ENCODE data around the gene FBXL13. TPM values are rescaled to one million over a fixed set of nuclear protein-coding genes. Genes with fewer than 3 reads are reported as not detected.
"Not testable (repeated sequence)": the region's sequence is repeated elsewhere in the genome, so short reads cannot be mapped to it uniquely, and the experiment has no call there.

The FBXL13 gene
- total and polyA plus RNA-seq, 7 experiments from 2014 or later = 0.44 to 1.9 (median 1.1) TPM; not detected in 1

- Histone ChIP-seq H3K9me3 (ENCODE audit: control insufficient read depth in 2 of 3, low read length in 3 of 3) (no peaks in the 10 kb centered on the region), H3K4me1 (ENCODE audit: control insufficient read depth in 2 of 2, insufficient read depth in 2 of 2, low read length in 2 of 2) (no peaks in the 10 kb centered on the region), H3K27me3 (ENCODE audit: control insufficient read depth in 2 of 2, insufficient read depth in 2 of 2, low read length in 2 of 2) (no peaks in the 10 kb centered on the region), H3K27ac (ENCODE audit: low read depth, low read length) (no peak overlapping the region), H3K36me3 (ENCODE audit: control insufficient read depth in 2 of 3, insufficient read depth in 3 of 3, low read length in 3 of 3) (peaks cover 0 to 19% (median 0%) of the 10 kb centered on the region in 3 experiments), H3K4me3 (ENCODE audit: low read length) (no peak overlapping the region)
- Mint-ChIP-seq H3K27ac (peak overlapping the region in 3 of 9 donors; percentile 32 to 63 (median 51)), H3K4me1 (peaks cover 0 to 4% (median 0%) of the 10 kb centered on the region in 7 donors), H3K27me3 (no peaks in the 10 kb centered on the region), H3K36me3 (peaks cover 4 to 36% (median 18%) of the 10 kb centered on the region in 5 donors), H3K4me3 (no peak overlapping the region), H3K9me3 (peaks cover 0 to 2% (median 0%) of the 10 kb centered on the region in 11 donors)
- ATAC-seq (no peak), DNase-seq (no peak)
- CTCF ChIA-PET = interaction anchor here (1.0 kb wide), 1 partner anchor 14 kb away, joined by 3 read pairs; no protein-coding TSS in a partner anchor
- POLR2A ChIA-PET = no interaction called here
- intact Hi-C loops (cut with micrococcal nuclease) = no loop called here
Measured at GRCh38 chr7:103101543-103101942, 26.9 kb upstream of the FBXL13 start.

GRCh38 chr7:103100348-103100747, 25.8 kb upstream of the FBXL13 start:
- CTCF ChIA-PET = no interaction called here

DNA sequence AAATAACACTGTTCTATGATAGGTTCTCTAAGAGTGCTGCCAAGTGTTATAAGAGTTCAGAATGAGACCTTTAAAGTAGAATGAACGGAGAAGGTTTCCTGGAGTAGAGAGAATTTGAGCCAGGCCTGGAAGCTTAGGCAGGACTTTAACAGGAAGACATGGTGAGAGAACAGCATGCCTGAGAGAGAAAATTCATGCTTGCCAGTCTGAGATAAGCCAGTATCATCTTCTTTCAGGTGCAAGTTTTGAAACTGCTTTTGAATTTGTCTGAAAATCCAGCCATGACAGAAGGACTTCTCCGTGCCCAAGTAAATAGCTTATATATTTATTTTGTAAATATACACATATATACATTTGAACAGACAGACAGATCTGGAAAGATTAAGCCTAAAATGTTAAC, 22.4 kb upstream of the FBXL13 start:
- peaks cover 0 to 3% (median 0%) of the 10 kb centered on the region in 11 donors for H3K9me3 Mint-ChIP-seq
- Histone ChIP-seq H3K4me3 (ENCODE audit: low read length) (no peak overlapping the region), H3K9me3 (ENCODE audit: control insufficient read depth in 2 of 3, low read length in 3 of 3) (no peaks in the 10 kb centered on the region), H3K27ac (ENCODE audit: low read depth, low read length) (no peak overlapping the region), H3K36me3 (ENCODE audit: control insufficient read depth in 2 of 3, insufficient read depth in 3 of 3, low read length in 3 of 3) (peaks cover 0 to 24% (median 0%) of the 10 kb centered on the region in 3 experiments), H3K4me1 (ENCODE audit: control insufficient read depth in 2 of 2, insufficient read depth in 2 of 2, low read length in 2 of 2) (no peaks in the 10 kb centered on the region), H3K27me3 (ENCODE audit: control insufficient read depth in 2 of 2, insufficient read depth in 2 of 2, low read length in 2 of 2) (no peaks in the 10 kb centered on the region)
- H3K36me3 Mint-ChIP-seq = peaks cover 4 to 45% (median 25%) of the 10 kb centered on the region in 5 donors
- CTCF ChIA-PET = interaction anchor here (0.5 kb wide), 1 partner anchor 12 kb away, joined by 4 read pairs; no protein-coding TSS in a partner anchor
- POLR2A ChIA-PET = no interaction called here
- intact Hi-C loops (cut with micrococcal nuclease) = no loop called here
- ATAC-seq (no peak), DNase-seq (no peak)
- H3K27ac Mint-ChIP-seq = no peak overlapping the region
- no peak overlapping the region for H3K4me3 Mint-ChIP-seq
- no peaks in the 10 kb centered on the region for H3K27me3 Mint-ChIP-seq
- no peaks in the 10 kb centered on the region for H3K4me1 Mint-ChIP-seq

More at GRCh38 chr7:103100348-103100747, 25.8 kb upstream of the FBXL13 start:
- Mint-ChIP-seq H3K4me3 (no peak overlapping the region), H3K9me3 (peaks cover 0 to 3% (median 0%) of the 10 kb centered on the region in 11 donors), H3K36me3 (peaks cover 4 to 39% (median 22%) of the 10 kb centered on the region in 5 donors), H3K27ac (peak overlapping the region in 3 of 9 donors; percentile 14 to 64 (median 63)), H3K27me3 (no peaks in the 10 kb centered on the region), H3K4me1 (peaks cover 0 to 4% (median 0%) of the 10 kb centered on the region in 7 donors)
- H3K36me3 ChIP-seq (ENCODE audit: control insufficient read depth in 2 of 3, insufficient read depth in 3 of 3, low read length in 3 of 3) = peaks cover 0 to 21% (median 0%) of the 10 kb centered on the region in 3 experiments
- no peak for ATAC-seq
- no peak overlapping the region for H3K27ac ChIP-seq (ENCODE audit: low read depth, low read length)
- no peak for DNase-seq
- POLR2A ChIA-PET = no interaction called here
- no peaks in the 10 kb centered on the region for H3K4me1 ChIP-seq (ENCODE audit: control insufficient read depth in 2 of 2, insufficient read depth in 2 of 2, low read length in 2 of 2)
- intact Hi-C loops (cut with micrococcal nuclease) = no loop called here
- no peaks in the 10 kb centered on the region for H3K27me3 ChIP-seq (ENCODE audit: control insufficient read depth in 2 of 2, insufficient read depth in 2 of 2, low read length in 2 of 2)
- no peak overlapping the region for H3K4me3 ChIP-seq (ENCODE audit: low read length)
- H3K9me3 ChIP-seq (ENCODE audit: control insufficient read depth in 2 of 3, low read length in 3 of 3) = no peaks in the 10 kb centered on the region

DNA sequence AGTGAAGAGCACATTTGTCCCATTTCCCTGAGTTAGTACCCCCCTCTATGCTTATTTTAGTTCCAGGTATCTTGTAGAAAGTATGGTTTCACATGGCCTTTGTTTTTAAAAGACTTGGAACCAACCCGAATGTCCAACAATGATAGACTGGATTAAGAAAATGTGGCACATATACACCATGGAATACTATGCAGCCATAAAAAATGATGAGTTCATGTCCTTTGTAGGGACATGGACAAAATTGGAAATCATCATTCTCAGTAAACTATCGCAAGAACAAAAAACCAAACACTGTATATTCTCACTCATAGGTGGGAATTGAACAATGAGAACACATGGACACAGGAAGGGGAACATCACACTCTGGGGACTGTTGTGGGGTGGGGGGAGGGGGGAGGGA, 21.0 kb upstream of the FBXL13 start:
- CTCF ChIA-PET; H3K9me3 Mint-ChIP-seq; H3K4me3 ChIP-seq (ENCODE audit: low read length); intact Hi-C loops (cut with micrococcal nuclease); H3K27ac ChIP-seq (ENCODE audit: low read depth, low read length); H3K4me3 Mint-ChIP-seq; ATAC-seq; H3K9me3 ChIP-seq (ENCODE audit: control insufficient read depth in 2 of 3, low read length in 3 of 3); H3K27ac Mint-ChIP-seq; H3K4me1 Mint-ChIP-seq; POLR2A ChIA-PET; H3K4me1 ChIP-seq (ENCODE audit: control insufficient read depth in 2 of 2, insufficient read depth in 2 of 2, low read length in 2 of 2); H3K27me3 Mint-ChIP-seq; DNase-seq; H3K27me3 ChIP-seq (ENCODE audit: control insufficient read depth in 2 of 2, insufficient read depth in 2 of 2, low read length in 2 of 2): not testable (repeated sequence)
- H3K36me3 Mint-ChIP-seq = peaks cover 4 to 47% (median 23%) of the 10 kb centered on the region in 5 donors
- H3K36me3 ChIP-seq (ENCODE audit: control insufficient read depth in 2 of 3, insufficient read depth in 3 of 3, low read length in 3 of 3) = peaks cover 0 to 19% (median 0%) of the 10 kb centered on the region in 3 experiments

GRCh38 chr7:103094102-103094501, 19.5 kb upstream of the FBXL13 start:
- no peak overlapping the region for H3K27ac ChIP-seq (ENCODE audit: low read depth, low read length)
- POLR2A ChIA-PET = no interaction called here
- H3K4me1 Mint-ChIP-seq = no peaks in the 10 kb centered on the region
- H3K27ac Mint-ChIP-seq = peak overlapping the region in 2 of 9 donors; percentile 13 to 54
- H3K4me1 ChIP-seq (ENCODE audit: control insufficient read depth in 2 of 2, insufficient read depth in 2 of 2, low read length in 2 of 2) = no peaks in the 10 kb centered on the region
- ATAC-seq (no peak), DNase-seq (no peak)
- H3K4me3 Mint-ChIP-seq = no peak overlapping the region
- intact Hi-C loops (cut with micrococcal nuclease) = no loop called here
- no peak overlapping the region for H3K4me3 ChIP-seq (ENCODE audit: low read length)
- peaks cover 0 to 3% (median 0%) of the 10 kb centered on the region in 11 donors for H3K9me3 Mint-ChIP-seq
- H3K27me3 Mint-ChIP-seq = no peaks in the 10 kb centered on the region
- H3K27me3 ChIP-seq (ENCODE audit: control insufficient read depth in 2 of 2, insufficient read depth in 2 of 2, low read length in 2 of 2) = no peaks in the 10 kb centered on the region
- peaks cover 0 to 19% (median 0%) of the 10 kb centered on the region in 3 experiments for H3K36me3 ChIP-seq (ENCODE audit: control insufficient read depth in 2 of 3, insufficient read depth in 3 of 3, low read length in 3 of 3)
- H3K9me3 ChIP-seq (ENCODE audit: control insufficient read depth in 2 of 3, low read length in 3 of 3) = no peaks in the 10 kb centered on the region
- peaks cover 4 to 51% (median 29%) of the 10 kb centered on the region in 5 donors for H3K36me3 Mint-ChIP-seq
- CTCF ChIA-PET = no interaction called here

DNA sequence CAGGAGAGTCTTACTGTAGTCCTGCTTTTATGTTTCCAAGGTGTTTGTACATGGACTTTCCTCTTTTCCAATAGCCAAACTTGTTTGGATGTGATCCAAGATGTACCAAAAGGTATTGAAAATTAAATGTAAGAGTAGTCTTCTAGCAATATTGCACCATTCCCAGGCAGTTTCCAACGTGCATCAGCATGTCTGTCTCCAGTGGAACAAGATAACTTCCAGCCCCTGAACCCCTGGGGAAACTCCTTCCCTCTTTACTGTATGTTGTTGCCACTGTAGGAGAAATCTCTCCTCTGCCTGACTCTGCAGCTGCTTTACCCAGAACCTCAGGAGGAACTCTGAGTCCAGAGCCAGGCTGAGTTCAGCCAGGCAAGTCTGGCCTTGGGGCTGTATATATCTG, 18.8 kb upstream of the FBXL13 start:
- no peak for DNase-seq
- no peaks in the 10 kb centered on the region for H3K27me3 Mint-ChIP-seq
- H3K9me3 Mint-ChIP-seq = peaks cover 0 to 3% (median 0%) of the 10 kb centered on the region in 11 donors
- Histone ChIP-seq H3K27me3 (ENCODE audit: control insufficient read depth in 2 of 2, insufficient read depth in 2 of 2, low read length in 2 of 2) (no peaks in the 10 kb centered on the region), H3K27ac (ENCODE audit: low read depth, low read length) (no peak overlapping the region), H3K4me3 (ENCODE audit: low read length) (no peak overlapping the region), H3K9me3 (ENCODE audit: control insufficient read depth in 2 of 3, low read length in 3 of 3) (no peaks in the 10 kb centered on the region), H3K4me1 (ENCODE audit: control insufficient read depth in 2 of 2, insufficient read depth in 2 of 2, low read length in 2 of 2) (no peaks in the 10 kb centered on the region), H3K36me3 (ENCODE audit: control insufficient read depth in 2 of 3, insufficient read depth in 3 of 3, low read length in 3 of 3) (peaks cover 0 to 19% (median 1%) of the 10 kb centered on the region in 3 experiments)
- intact Hi-C loops (cut with micrococcal nuclease) = no loop called here
- POLR2A ChIA-PET = interaction anchor here (1.1 kb wide), 1 partner anchor 22 kb away, joined by 3 read pairs; no protein-coding TSS in a partner anchor
- peaks cover 4 to 56% (median 32%) of the 10 kb centered on the region in 5 donors for H3K36me3 Mint-ChIP-seq
- no peak for ATAC-seq
- H3K27ac Mint-ChIP-seq = peak overlapping the region in 2 of 9 donors; percentile 56 to 70
- H3K4me1 Mint-ChIP-seq = no peaks in the 10 kb centered on the region
- CTCF ChIA-PET = no interaction called here
- no peak overlapping the region for H3K4me3 Mint-ChIP-seq

DNA sequence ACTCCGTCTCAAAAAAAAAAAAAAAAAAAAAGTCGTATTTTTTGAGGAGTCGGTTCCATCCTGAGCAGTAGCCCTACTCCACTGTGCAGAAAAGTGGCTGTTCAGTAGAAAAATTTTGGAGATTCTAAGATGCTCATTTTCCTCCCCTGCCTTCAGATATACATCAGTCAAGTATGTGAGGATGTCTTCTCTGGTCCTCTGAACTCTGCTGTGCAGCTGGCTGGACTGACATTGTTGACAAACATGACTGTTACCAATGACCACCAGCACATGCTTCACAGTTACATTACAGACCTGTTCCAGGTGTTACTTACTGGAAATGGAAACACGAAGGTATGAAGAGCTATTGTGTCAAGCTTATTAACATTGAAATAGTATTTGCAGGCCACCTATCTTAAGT, 17.7 kb upstream of the FBXL13 start:
- POLR2A ChIA-PET = interaction anchor here (1.1 kb wide), 1 partner anchor 21 kb away, joined by 3 read pairs; no protein-coding TSS in a partner anchor
- peaks cover 4 to 61% (median 36%) of the 10 kb centered on the region in 5 donors for H3K36me3 Mint-ChIP-seq

More for the DNA sequence above, 17.7 kb upstream of the FBXL13 start:
- H3K4me1 ChIP-seq (ENCODE audit: control insufficient read depth in 2 of 2, insufficient read depth in 2 of 2, low read length in 2 of 2); DNase-seq; H3K4me1 Mint-ChIP-seq; H3K9me3 Mint-ChIP-seq; H3K27me3 Mint-ChIP-seq; CTCF ChIA-PET; H3K4me3 ChIP-seq (ENCODE audit: low read length); H3K27ac ChIP-seq (ENCODE audit: low read depth, low read length); ATAC-seq; H3K27me3 ChIP-seq (ENCODE audit: control insufficient read depth in 2 of 2, insufficient read depth in 2 of 2, low read length in 2 of 2); intact Hi-C loops (cut with micrococcal nuclease); H3K9me3 ChIP-seq (ENCODE audit: control insufficient read depth in 2 of 3, low read length in 3 of 3); H3K4me3 Mint-ChIP-seq: not testable (repeated sequence)
- H3K27ac Mint-ChIP-seq = peak overlapping the region in 2 of 9 donors; percentile 25 to 59
- H3K36me3 ChIP-seq (ENCODE audit: control insufficient read depth in 2 of 3, insufficient read depth in 3 of 3, low read length in 3 of 3) = peaks cover 0 to 19% (median 4%) of the 10 kb centered on the region in 3 experiments
